HEK293 (cell line): ENCODE data around the gene MCF2L.
A peak's percentile ranks its signal among the peaks of the same experiment; 100 is the strongest.

ENCODE experiments used
- CTCF ChIA-PET: fragments of 350-600 bp; formaldehyde crosslinking; extraction: SDS; loops from one replicate; lab custom pipeline; 2021; ENCODE audit warnings: antibody characterized with exemption; lab: Yijun Ruan, JAX
- POLR2A ChIA-PET: fragments of 300-600 bp; formaldehyde crosslinking; extraction: SDS; loops from one replicate; lab custom pipeline; 2020; ENCODE audit warnings: antibody characterized with exemption, inconsistent platforms; lab: Yijun Ruan, JAX
- H3K27ac ChIP-seq: fragments of 200-500 bp; sonication (Bioruptor generic); 2 replicates; pipeline ENCODE4 v1.5.1; 2014; ENCODE audit warnings: low read depth, low read length, control low read depth, inconsistent platforms; ENCODE audit errors: extremely low read depth
- H3K36me3 ChIP-seq, 2 experiments: fragments of 200-500 bp in 1 of 2; sonication (Bioruptor generic) in 1 of 2; 1 replicate in 1 of 2; 2 replicates in 1 of 2; pipeline ENCODE4 v1.5.1; 2014 to 2017; ENCODE audit warnings: inconsistent platforms in 2 of 2, low read length in 2 of 2; ENCODE audit not compliant: control insufficient read depth in 2 of 2, insufficient read depth in 1 of 2
- H3K4me1 ChIP-seq: fragments of 200-500 bp; sonication (Bioruptor generic); 2 replicates; pipeline ENCODE4 v1.5.1; 2014; ENCODE audit warnings: mild to moderate bottlenecking, low read length, inconsistent platforms; ENCODE audit not compliant: control insufficient read depth, insufficient read depth
- H3K4me3 ChIP-seq: 2 replicates; pipeline ENCODE4 v1.5.1; 2011; ENCODE audit warnings: low read depth, mild to moderate bottlenecking, control low read depth, low read length, moderate library complexity
- H3K9me3 ChIP-seq: fragments of 200-500 bp; sonication (Bioruptor generic); 2 replicates; pipeline ENCODE4 v1.5.1; 2014; ENCODE audit warnings: low read depth, low read length, inconsistent platforms; ENCODE audit not compliant: control insufficient read depth, insufficient read depth
- IKZF3 ChIP-seq: fragments of 450-650 bp; IDR thresholded peaks from 2 replicates; pipeline ENCODE4 v1.5.0; 2018; ENCODE audit warnings: missing biosample characterization, mild to moderate bottlenecking, missing genetic modification characterization, moderate library complexity
- KLF17 ChIP-seq: fragments of 450-650 bp; formaldehyde crosslinking; IDR thresholded peaks from 2 replicates; pipeline ENCODE4 v1.5.1; 2016; ENCODE audit warnings: missing biosample characterization, missing genetic modification characterization
- SALL2 ChIP-seq: fragments of 450-650 bp; formaldehyde crosslinking; IDR thresholded peaks from 2 replicates; pipeline ENCODE4 v1.5.0; 2017; ENCODE audit warnings: missing biosample characterization, mild to moderate bottlenecking, missing genetic modification characterization, borderline replicate concordance
- SP7 ChIP-seq: fragments of 450-650 bp; formaldehyde crosslinking; IDR thresholded peaks from 2 replicates; pipeline ENCODE4 v1.5.1; 2016; ENCODE audit warnings: missing biosample characterization, missing genetic modification characterization
- ZBTB21 ChIP-seq: fragments of 450-650 bp; formaldehyde crosslinking; IDR thresholded peaks from 2 replicates; pipeline ENCODE4 v1.5.1; 2017; ENCODE audit warnings: missing biosample characterization, missing genetic modification characterization
- ZBTB48 ChIP-seq: fragments of 450-650 bp; formaldehyde crosslinking; IDR thresholded peaks from 2 replicates; pipeline ENCODE4 v1.5.1; 2016; ENCODE audit warnings: missing biosample characterization, missing genetic modification characterization
- ZNF169 ChIP-seq: fragments of 450-650 bp; formaldehyde crosslinking; IDR thresholded peaks from 2 replicates; pipeline ENCODE4 v1.5.1; 2016; ENCODE audit warnings: missing biosample characterization, missing genetic modification characterization
- ZNF2 ChIP-seq: fragments of 450-650 bp; formaldehyde crosslinking; IDR thresholded peaks from 2 replicates; pipeline ENCODE4 v1.5.1; 2016; ENCODE audit warnings: missing biosample characterization, missing genetic modification characterization
- ZNF221 ChIP-seq: fragments of 450-650 bp; formaldehyde crosslinking; IDR thresholded peaks from 2 replicates; pipeline ENCODE4 v1.5.1; 2017; ENCODE audit warnings: missing biosample characterization, missing genetic modification characterization, borderline replicate concordance
- ZNF266 ChIP-seq: fragments of 450-650 bp; formaldehyde crosslinking; IDR thresholded peaks from 2 replicates; pipeline ENCODE4 v1.5.1; 2016; ENCODE audit warnings: missing biosample characterization, missing genetic modification characterization, low read depth
- ZNF280D ChIP-seq: fragments of 450-650 bp; formaldehyde crosslinking; IDR thresholded peaks from 2 replicates; pipeline ENCODE4 v1.5.1; 2016; ENCODE audit warnings: missing biosample characterization, missing genetic modification characterization
- ZNF324 ChIP-seq: fragments of 450-650 bp; formaldehyde crosslinking; IDR thresholded peaks from 2 replicates; pipeline ENCODE4 v1.5.1; 2016; ENCODE audit warnings: missing biosample characterization, missing genetic modification characterization
- ZNF366 ChIP-seq: fragments of 450-650 bp; formaldehyde crosslinking; conservative IDR thresholded peaks from 2 replicates; pipeline ENCODE4 v1.5.1; 2016; ENCODE audit warnings: missing biosample characterization, missing genetic modification characterization
- ZNF521 ChIP-seq: fragments of 450-650 bp; formaldehyde crosslinking; IDR thresholded peaks from 2 replicates; pipeline ENCODE4 v1.5.1; 2017; ENCODE audit warnings: missing biosample characterization, mild to moderate bottlenecking, missing genetic modification characterization
- ZNF580 ChIP-seq: fragments of 450-650 bp; formaldehyde crosslinking; IDR thresholded peaks from 2 replicates; pipeline ENCODE4 v1.5.1; 2016; ENCODE audit warnings: missing biosample characterization, missing genetic modification characterization
- ZNF670 ChIP-seq: fragments of 450-650 bp; formaldehyde crosslinking; IDR thresholded peaks from 2 replicates; pipeline ENCODE4 v1.5.1; 2016; ENCODE audit warnings: missing biosample characterization, missing genetic modification characterization, low read depth
- ZNF692 ChIP-seq: fragments of 450-650 bp; formaldehyde crosslinking; IDR thresholded peaks from 2 replicates; pipeline ENCODE4 v1.5.1; 2016; ENCODE audit warnings: missing biosample characterization, missing genetic modification characterization
- ZSCAN4 ChIP-seq: fragments of 450-650 bp; formaldehyde crosslinking; IDR thresholded peaks from 2 replicates; pipeline ENCODE4 v1.5.1; 2017; ENCODE audit warnings: missing biosample characterization, missing genetic modification characterization

Gene MCF2L

GRCh38 chr13:113118261-113119021 lies 149.4 kb downstream of the MCF2L start (continued):
- TF ChIP-seq ZNF280D = no peak

GRCh38 chr13:113119166-113119821 lies 150.3 kb downstream of the MCF2L start:
- H3K9me3 ChIP-seq = no peaks in the 10 kb centered on the region
- no peaks in the 10 kb centered on the region for H3K36me3 ChIP-seq
- TF ChIP-seq SALL2 (tag by site-specific recombination) = no peak
- peak; percentile 98 for TF ChIP-seq ZSCAN4 (tag by site-specific recombination)
- no peak for TF ChIP-seq ZNF580 (tag by site-specific recombination)
- TF ChIP-seq SP7 (tag by site-specific recombination) = no peak
- no peak for TF ChIP-seq ZNF266 (tag by site-specific recombination)
- H3K4me3 ChIP-seq = no peak overlapping the region
- ChIA-PET CTCF (interaction anchor here (0.5 kb wide), 1 partner anchor 84 kb away, joined by 3 read pairs; no protein-coding TSS in a partner anchor), POLR2A (no interaction called here)
- no peaks in the 10 kb centered on the region for H3K4me1 ChIP-seq
- H3K27ac ChIP-seq = no peak overlapping the region

GRCh38 chr13:113119822-113120189 lies 150.8 kb downstream of the MCF2L start:
- TF ChIP-seq IKZF3 (tag by site-specific recombination) (no peak), ZNF670 (tag by site-specific recombination) (no peak), ZBTB48 (tag by site-specific recombination) (no peak), KLF17 (no peak), ZNF2 (no peak), ZBTB21 (tag by site-specific recombination) (no peak), ZNF221 (tag by site-specific recombination) (no peak), ZNF324 (tag by site-specific recombination) (no peak), ZNF169 (tag by site-specific recombination) (no peak), ZNF366 (tag by site-specific recombination) (no peak), ZNF521 (tag by site-specific recombination) (no peak), ZNF692 (no peak)
- TF ChIP-seq, all 188 proteins: peak for 0
- Histone ChIP-seq H3K9me3 (no peaks in the 10 kb centered on the region), H3K4me1 (no peaks in the 10 kb centered on the region), H3K4me3 (no peak overlapping the region), H3K36me3 (no peaks in the 10 kb centered on the region), H3K27ac (no peak overlapping the region)
- ChIA-PET CTCF (interaction anchor here (0.5 kb wide), 1 partner anchor 84 kb away, joined by 3 read pairs; no protein-coding TSS in a partner anchor), POLR2A (interaction anchor here (0.6 kb wide), 1 partner anchor 179 kb away, joined by 3 read pairs; no protein-coding TSS in a partner anchor)
